Mammary epithelial cell (primary cell): ENCODE data around the gene PCDHGA5.

Experiments
- CTCF ChIP-seq, 2 donors: IDR thresholded peaks in 1 of 2; conservative IDR thresholded peaks in 1 of 2; 2 replicates each; pipeline ENCODE4 v1.5.1; 2011 to 2012; ENCODE audit warnings: inconsistent platforms in 2 of 2, low read length in 2 of 2, mild to moderate bottlenecking in 2 of 2, control low read depth in 1 of 2, low read depth in 1 of 2; ENCODE audit not compliant: insufficient read depth in 1 of 2; ENCODE audit errors: extremely low read depth in 1 of 2
- EZH2 ChIP-seq: IDR thresholded peaks from 2 replicates; pipeline ENCODE4 v1.6.1; 2012; ENCODE audit warnings: low read length, inconsistent platforms, borderline replicate concordance

GRCh38 chr5:141359790-141360426, 4.1 kb upstream of the PCDHGA5 start, which contains the start of gene PCDHGB2:
- TF ChIP-seq CTCF (conservative IDR thresholded peaks at IDR 0.05 in 1 of 2, IDR thresholded peaks at IDR 0.05 in 1 of 2; ENCODE audit: extremely low read depth in 1 of 2, insufficient read depth in 1 of 2, low read depth in 1 of 2, low read length in 2 of 2) (peak; percentile 31 to 42), EZH2 (no peak)
